ENCODE data around the gene SLC2A8. TPM values are rescaled to one million over a fixed set of nuclear protein-coding genes. Genes with fewer than 3 reads are reported as not detected.
A peak's percentile ranks its signal among the peaks of the same experiment; 100 is the strongest.

The SLC2A8 gene
- total RNA-seq, 1 donor from 2014 or later, result 37.2 TPM

- H3K27me3 Mint-ChIP-seq (ENCODE audit: low read depth), result no peaks in the 10 kb centered on the region
- no peak for TF ChIP-seq CTCF (conservative IDR thresholded peaks at IDR 0.05)
- H3K4me1 Mint-ChIP-seq, result peaks cover 23% of the 10 kb centered on the region
- H3K27ac Mint-ChIP-seq (ENCODE audit: unreplicated experiment), result peak overlapping the region; percentile 73
- H3K9me3 Mint-ChIP-seq, result no peaks in the 10 kb centered on the region
- H3K4me3 Mint-ChIP-seq, result no peak overlapping the region
- H3K36me3 Mint-ChIP-seq (ENCODE audit: low read depth), result no peaks in the 10 kb centered on the region
- no peak for DNase-seq (ENCODE audit: low read depth, low spot score)
Measured at GRCh38 chr9:127353882-127354281, 43.1 kb upstream of the SLC2A8 start.

DNA sequence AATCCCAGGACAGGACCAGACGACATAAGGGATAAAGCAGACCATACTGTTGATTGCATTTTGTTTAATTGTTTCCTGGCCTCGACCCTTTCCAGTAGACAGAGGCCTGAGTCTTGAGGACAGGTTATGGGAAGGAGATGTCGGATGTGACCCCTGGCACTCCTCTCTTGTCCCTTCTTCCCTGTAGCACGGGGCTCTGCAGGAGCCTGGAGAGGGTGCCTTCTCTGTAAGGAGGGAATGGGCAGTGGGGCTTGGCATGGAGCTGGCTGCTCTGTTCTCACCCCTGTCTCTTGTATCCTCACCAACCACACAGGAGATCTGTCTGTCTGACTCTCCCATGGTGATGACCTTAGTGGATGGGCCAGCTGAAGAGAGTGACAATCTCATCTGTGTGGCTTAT lies 40.1 kb upstream of the SLC2A8 start:
- no peaks in the 10 kb centered on the region for H3K27me3 Mint-ChIP-seq (ENCODE audit: low read depth)
- no peak for TF ChIP-seq CTCF (conservative IDR thresholded peaks at IDR 0.05)

GRCh38 chr9:127358023-127358535 lies 38.9 kb upstream of the SLC2A8 start:
- no peak for TF ChIP-seq CTCF (conservative IDR thresholded peaks at IDR 0.05)
- H3K27me3 Mint-ChIP-seq (ENCODE audit: low read depth), result no peaks in the 10 kb centered on the region
- no peak overlapping the region for H3K27ac Mint-ChIP-seq (ENCODE audit: unreplicated experiment)
- no peaks in the 10 kb centered on the region for H3K9me3 Mint-ChIP-seq
- no peak for DNase-seq (ENCODE audit: low read depth, low spot score)
- no peaks in the 10 kb centered on the region for H3K36me3 Mint-ChIP-seq (ENCODE audit: low read depth)
- no peak overlapping the region for H3K4me3 Mint-ChIP-seq
- peaks cover 13% of the 10 kb centered on the region for H3K4me1 Mint-ChIP-seq

More for the DNA sequence above, 40.1 kb upstream of the SLC2A8 start:
- no peaks in the 10 kb centered on the region for H3K9me3 Mint-ChIP-seq
- no peak for DNase-seq (ENCODE audit: low read depth, low spot score)
- H3K4me1 Mint-ChIP-seq, result peaks cover 17% of the 10 kb centered on the region
- no peak overlapping the region for H3K4me3 Mint-ChIP-seq
- no peak overlapping the region for H3K27ac Mint-ChIP-seq (ENCODE audit: unreplicated experiment)
- H3K36me3 Mint-ChIP-seq (ENCODE audit: low read depth), result no peaks in the 10 kb centered on the region

- Mint-ChIP-seq H3K9me3 (no peaks in the 10 kb centered on the region), H3K4me3 (no peak overlapping the region), H3K4me1 (peaks cover 11% of the 10 kb centered on the region), H3K27ac (ENCODE audit: unreplicated experiment) (no peak overlapping the region), H3K27me3 (ENCODE audit: low read depth) (no peaks in the 10 kb centered on the region), H3K36me3 (ENCODE audit: low read depth) (no peaks in the 10 kb centered on the region)
- no peak for TF ChIP-seq CTCF (conservative IDR thresholded peaks at IDR 0.05)
- DNase-seq (ENCODE audit: low read depth, low spot score), result no peak
Measured at GRCh38 chr9:127358770-127359169, 38.2 kb upstream of the SLC2A8 start.

- TF ChIP-seq CTCF (conservative IDR thresholded peaks at IDR 0.05), result no peak
- Mint-ChIP-seq H3K4me3 (no peak overlapping the region), H3K27me3 (ENCODE audit: low read depth) (no peaks in the 10 kb centered on the region), H3K27ac (ENCODE audit: unreplicated experiment) (peak overlapping the region; percentile 52), H3K4me1 (peaks cover 13% of the 10 kb centered on the region), H3K36me3 (ENCODE audit: low read depth) (no peaks in the 10 kb centered on the region), H3K9me3 (no peaks in the 10 kb centered on the region)
- no peak for DNase-seq (ENCODE audit: low read depth, low spot score)
Measured at GRCh38 chr9:127360250-127360649, 36.7 kb upstream of the SLC2A8 start.

All from neural crest cell (in vitro differentiated cells).